Measurements from ENCODE around the gene CDRT4. TPM values are rescaled to one million over a fixed set of nuclear protein-coding genes. Genes with fewer than 3 reads are reported as not detected.

Gene CDRT4
- total and polyA plus RNA-seq, 2 donors (not counting 3 experiments of a cell fraction or from before 2014, with no cell fraction given) = 11.5 to 13.6 TPM

GRCh38 chr17:15434956-15435355, 32.5 kb downstream of the CDRT4 start:
- FAIRE-seq = no peak
- intact Hi-C loops (cut with micrococcal nuclease) = no loop called here
- Histone ChIP-seq H3K9me1 (replicated peaks; ENCODE audit: control insufficient read depth, extremely low read depth, insufficient read depth, low read length) (no peaks in the 10 kb centered on the region), H3K4me2 (ENCODE audit: insufficient read depth, low read length) (no peak overlapping the region), H3K9me3 (replicated peaks; ENCODE audit: control insufficient read depth, insufficient read depth, low read length) (no peaks in the 10 kb centered on the region), H3K27ac (ENCODE audit: insufficient read depth, low read depth, low read length) (no peak overlapping the region), H3K79me2 (ENCODE audit: control insufficient read depth, insufficient read depth, low read length) (no peaks in the 10 kb centered on the region), H3K4me3 (replicated peaks in 1 of 3; ENCODE audit: insufficient read depth in 1 of 3, low read depth in 1 of 3, low read length in 3 of 3) (no peak overlapping the region), H3K36me3 (ENCODE audit: control insufficient read depth in 2 of 2, extremely low read depth in 1 of 2, insufficient read depth in 2 of 2, low read length in 2 of 2) (peaks cover 0 to 2% of the 10 kb centered on the region in 2 experiments), H3K4me1 (ENCODE audit: control insufficient read depth, extremely low read depth, insufficient read depth, low read length) (peaks cover 15% of the 10 kb centered on the region), H4K20me1 (replicated peaks; ENCODE audit: control insufficient read depth, extremely low read depth, insufficient read depth, low read length) (no peaks in the 10 kb centered on the region), H3K27me3 (ENCODE audit: control insufficient read depth in 2 of 2, insufficient read depth in 2 of 2, low read length in 2 of 2) (no peaks in the 10 kb centered on the region), H2AFZ (ENCODE audit: low read depth, low read length) (no peak overlapping the region), H3K9ac (replicated peaks; ENCODE audit: extremely low read depth, insufficient read depth, low read length) (no peak overlapping the region)
- ChIA-PET POLR2A (no interaction called here), CTCF (interaction anchor here (1.4 to 3.0 kb wide), 2 partner anchors 11 to 68 kb away, joined by 4 to 16 read pairs; no protein-coding TSS in a partner anchor)
- no peak for DNase-seq (ENCODE audit: low read depth, low spot score)
- dilution Hi-C loops (cut with MboI; ENCODE audit: extremely low pct_ligation_motif_present, low sequenced_read_pairs) = no loop called here
- no peak for TF ChIP-seq JUN (IDR thresholded peaks at IDR 0.05; ENCODE audit: borderline replicate concordance, insufficient read depth, insufficient read length, low read depth)
- TF ChIP-seq POLR2AphosphoS5 (IDR thresholded peaks at IDR 0.05; ENCODE audit: insufficient read depth, low read depth, low read length) = no peak
- TF ChIP-seq GATA2 (IDR thresholded peaks at IDR 0.05; ENCODE audit: insufficient read depth, insufficient read length, low read depth, low read length) = no peak
- TF ChIP-seq EZH2 (IDR thresholded peaks at IDR 0.05; ENCODE audit: borderline replicate concordance, low read depth, low read length, severe bottlenecking) = no peak
- TF ChIP-seq FOS (IDR thresholded peaks at IDR 0.05; ENCODE audit: borderline replicate concordance, insufficient read depth, low read length) = no peak
- no peak for TF ChIP-seq MYC (IDR thresholded peaks at IDR 0.05; ENCODE audit: low read depth, low read length)
- no peak for TF ChIP-seq POLR2A (IDR thresholded peaks at IDR 0.05; ENCODE audit: low read depth, low read length)
- no peak for TF ChIP-seq MAX (IDR thresholded peaks at IDR 0.05; ENCODE audit: insufficient read depth, insufficient read length)
- no peak for TF ChIP-seq CTCF (IDR thresholded peaks at IDR 0.05; ENCODE audit: extremely low read depth in 1 of 2, insufficient read depth in 1 of 2, low read depth in 1 of 2, low read length in 2 of 2)
- BruUV-seq (replicated peaks) = no TSS peak

Measured in endothelial cell of umbilical vein (primary cell).